SIG-M5 (cell line): Measurements from ENCODE around the gene SORCS1.

ENCODE experiments used
- DNase-seq: peaks from one replicate; lab custom pipeline; 2025; lab: John Stamatoyannopoulos, UW

Gene SORCS1

GRCh38 chr10:106655636-106656035 lies 508.9 kb downstream of the SORCS1 start:
- no peak for DNase-seq

GRCh38 chr10:106655165-106655564 lies 509.3 kb downstream of the SORCS1 start:
- no peak for DNase-seq

DNA sequence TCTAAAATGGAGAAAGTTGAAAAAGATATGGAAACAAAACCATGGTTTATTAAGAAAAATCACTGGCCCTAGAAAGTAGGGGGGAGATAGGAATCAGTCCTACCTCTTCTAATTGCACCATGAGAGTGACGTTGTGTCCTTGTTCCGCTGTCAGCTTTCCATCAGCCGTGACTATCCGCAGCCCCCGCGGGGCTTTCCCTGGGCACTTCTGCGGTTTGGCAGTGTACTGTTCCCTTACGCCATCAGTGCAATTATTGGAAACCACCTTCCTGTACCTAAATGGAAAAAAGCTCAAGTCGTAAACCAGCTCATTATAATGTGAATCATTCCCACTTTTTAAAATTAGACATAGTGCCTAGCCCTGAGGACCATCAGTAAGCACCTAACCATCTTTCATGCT lies 512.2 kb downstream of the SORCS1 start:
- no peak for DNase-seq

DNA sequence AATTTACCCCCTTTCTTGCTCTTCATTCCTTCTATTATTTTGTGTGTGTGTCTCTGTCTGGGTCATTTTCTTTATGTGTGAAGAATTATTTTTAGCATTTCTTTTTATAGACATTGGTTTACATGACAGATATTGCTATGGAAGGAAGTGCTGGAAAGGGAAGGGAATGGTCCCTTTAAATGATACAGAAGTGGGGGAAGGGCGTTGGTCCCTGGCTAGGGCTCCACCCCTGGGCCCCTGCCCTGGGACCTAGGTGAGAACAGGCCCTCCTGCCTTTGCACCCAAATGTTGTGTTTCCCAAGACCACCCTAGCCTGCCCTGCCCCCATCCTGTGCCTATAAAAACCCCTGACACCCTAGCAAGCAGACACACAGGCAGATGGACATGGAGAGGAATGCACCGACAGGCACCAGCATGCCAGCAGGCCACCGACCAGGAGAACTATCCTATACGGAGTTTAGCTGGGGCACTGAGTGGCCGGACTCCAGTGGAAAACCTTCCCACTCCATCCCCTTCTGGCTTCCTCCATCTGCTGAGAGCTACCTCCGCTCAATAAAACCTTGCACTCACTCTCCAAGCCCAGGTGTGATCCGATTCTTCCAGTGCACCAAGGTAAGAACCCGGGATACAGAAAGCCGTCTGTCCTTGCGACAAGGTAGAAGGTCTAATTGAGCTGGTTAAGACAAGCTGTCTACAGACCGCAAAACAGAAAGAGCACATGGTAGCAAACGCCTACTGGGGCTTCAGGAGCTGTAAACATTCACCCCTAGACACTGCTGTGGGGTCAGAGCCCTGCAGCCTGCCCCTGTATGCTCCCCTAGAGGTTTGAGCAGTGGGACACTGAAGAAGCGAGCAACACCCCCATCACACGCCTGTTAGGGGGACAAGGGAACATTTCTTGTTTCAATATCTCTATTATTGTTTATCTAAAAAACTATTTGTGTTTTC lies 515.7 kb downstream of the SORCS1 start:
- DNase-seq, result no peak

DNA sequence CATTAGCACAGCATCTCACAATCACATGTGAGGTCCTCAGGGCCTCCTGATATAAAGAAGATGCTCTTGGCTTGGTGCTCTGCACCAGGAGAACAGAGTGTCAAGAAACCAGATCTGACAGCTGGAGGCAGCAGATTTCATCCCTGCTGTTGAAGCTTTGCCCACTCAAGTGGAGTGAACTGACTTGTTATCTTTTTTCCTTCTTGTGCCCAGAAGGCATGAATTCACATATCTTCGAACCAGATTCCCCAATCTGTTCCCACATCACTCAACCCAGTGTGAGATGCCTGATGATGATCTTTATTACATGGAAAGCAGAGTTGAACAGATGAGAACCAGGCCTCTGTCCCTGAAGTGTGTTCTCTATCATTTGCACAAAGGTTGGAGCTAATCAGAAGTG lies 521.0 kb downstream of the SORCS1 start:
- DNase-seq, result no peak

GRCh38 chr10:106637873-106638272 lies 526.6 kb downstream of the SORCS1 start:
- no peak for DNase-seq

DNA sequence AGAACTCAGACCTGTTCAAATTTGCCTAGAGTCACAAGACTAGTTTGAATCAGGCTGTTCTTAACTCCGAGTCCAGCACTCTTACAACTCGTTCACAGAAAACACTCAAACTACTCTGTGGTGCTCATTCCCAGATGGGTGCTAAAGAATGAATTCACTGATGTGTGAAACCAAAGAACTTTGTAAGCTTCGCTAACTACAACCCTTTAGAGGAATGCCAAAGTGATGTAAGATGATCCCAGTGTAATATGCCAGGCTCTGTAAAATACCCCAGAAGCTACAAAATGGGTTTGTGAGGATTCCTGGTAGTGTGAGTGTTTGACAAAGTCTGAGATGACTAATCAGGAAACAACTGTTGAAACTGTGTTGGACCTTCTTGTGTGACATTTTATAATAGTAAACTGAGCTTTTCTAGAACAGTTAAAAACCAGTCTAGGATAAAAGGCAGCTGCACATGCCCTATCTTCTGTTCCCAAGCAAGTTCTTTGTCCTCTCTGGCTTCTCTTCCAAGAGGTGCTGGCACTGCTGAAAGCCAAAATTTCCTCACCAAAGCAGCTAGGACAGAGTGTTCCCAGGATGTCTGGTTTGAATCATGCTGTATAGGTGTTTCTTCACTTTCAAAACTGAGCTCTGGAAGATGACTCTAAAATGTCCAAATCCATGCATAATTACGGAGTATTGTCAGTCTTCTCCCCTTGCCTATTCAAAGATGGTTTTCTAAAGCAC lies 527.6 kb downstream of the SORCS1 start:
- no peak for DNase-seq

GRCh38 chr10:106635947-106636346 lies 528.6 kb downstream of the SORCS1 start:
- DNase-seq, result no peak

- no peak for DNase-seq
These were observed 533.3 kb downstream of the SORCS1 start for GRCh38 chr10:106631016-106631702.

DNA sequence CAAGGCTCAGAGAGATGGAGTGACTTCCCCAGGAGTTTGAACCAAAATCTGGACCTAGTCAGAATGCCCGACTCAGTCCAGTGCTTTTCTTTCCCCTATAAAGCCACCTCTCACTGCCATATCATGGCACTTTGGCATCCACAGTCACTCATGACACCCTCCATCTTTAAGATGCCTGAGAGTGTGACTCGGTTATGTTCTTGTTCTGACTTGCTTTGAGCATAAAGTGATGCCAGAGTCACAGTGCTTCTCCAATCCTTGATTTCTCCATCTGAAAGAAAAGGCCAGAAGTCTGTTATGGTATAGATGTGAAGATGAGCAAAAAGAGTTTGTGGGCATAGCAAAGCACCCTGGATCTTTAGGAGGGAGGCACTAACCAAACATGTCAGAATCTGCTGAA lies 538.1 kb downstream of the SORCS1 start:
- no peak for DNase-seq

DNA sequence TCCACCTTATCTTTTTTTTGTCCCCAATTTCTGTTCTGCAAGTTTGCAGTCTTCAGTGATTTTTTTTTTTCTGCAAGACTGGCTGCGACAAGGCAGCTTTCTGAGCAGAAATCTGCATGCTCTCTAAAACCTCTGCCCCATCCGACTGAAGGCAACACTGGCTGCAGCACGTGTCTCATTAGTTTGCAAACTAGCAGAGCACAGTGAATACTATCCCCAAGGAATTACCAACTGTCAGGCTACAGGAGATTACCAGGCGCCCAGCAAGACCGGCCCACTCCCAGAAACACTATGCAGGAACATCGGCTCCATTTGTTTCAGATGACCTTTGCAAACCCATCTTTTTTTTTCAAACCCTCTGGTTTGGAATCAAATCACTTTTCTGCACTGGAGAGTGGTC lies 538.8 kb downstream of the SORCS1 start:
- DNase-seq, result no peak

GRCh38 chr10:106619346-106619745 lies 545.2 kb downstream of the SORCS1 start:
- no peak for DNase-seq

- no peak for DNase-seq
These were observed 545.9 kb downstream of the SORCS1 start for GRCh38 chr10:106618646-106619045.

- no peak for DNase-seq
These were observed 549.4 kb downstream of the SORCS1 start for GRCh38 chr10:106615081-106615480.

DNA sequence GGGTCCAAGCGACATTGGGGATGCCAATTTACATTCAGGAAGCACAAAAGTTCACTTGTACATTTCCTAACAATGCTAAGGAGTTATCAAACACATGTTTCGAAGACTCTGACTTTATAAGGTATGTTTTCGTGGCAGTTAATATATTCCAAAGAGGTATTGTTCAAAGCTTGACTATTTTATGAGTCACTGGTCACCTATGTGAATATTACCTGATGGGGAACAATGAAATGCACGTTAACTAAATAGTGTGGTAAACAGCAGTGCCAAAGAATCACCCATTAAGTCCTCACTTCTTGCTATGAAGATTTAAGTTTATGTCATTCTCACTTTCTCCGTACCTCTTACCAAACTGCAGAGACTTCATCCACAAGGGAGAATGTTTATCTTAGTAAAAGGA lies 550.2 kb downstream of the SORCS1 start:
- no peak for DNase-seq

GRCh38 chr10:106612381-106612780 lies 552.1 kb downstream of the SORCS1 start:
- no peak for DNase-seq

DNA sequence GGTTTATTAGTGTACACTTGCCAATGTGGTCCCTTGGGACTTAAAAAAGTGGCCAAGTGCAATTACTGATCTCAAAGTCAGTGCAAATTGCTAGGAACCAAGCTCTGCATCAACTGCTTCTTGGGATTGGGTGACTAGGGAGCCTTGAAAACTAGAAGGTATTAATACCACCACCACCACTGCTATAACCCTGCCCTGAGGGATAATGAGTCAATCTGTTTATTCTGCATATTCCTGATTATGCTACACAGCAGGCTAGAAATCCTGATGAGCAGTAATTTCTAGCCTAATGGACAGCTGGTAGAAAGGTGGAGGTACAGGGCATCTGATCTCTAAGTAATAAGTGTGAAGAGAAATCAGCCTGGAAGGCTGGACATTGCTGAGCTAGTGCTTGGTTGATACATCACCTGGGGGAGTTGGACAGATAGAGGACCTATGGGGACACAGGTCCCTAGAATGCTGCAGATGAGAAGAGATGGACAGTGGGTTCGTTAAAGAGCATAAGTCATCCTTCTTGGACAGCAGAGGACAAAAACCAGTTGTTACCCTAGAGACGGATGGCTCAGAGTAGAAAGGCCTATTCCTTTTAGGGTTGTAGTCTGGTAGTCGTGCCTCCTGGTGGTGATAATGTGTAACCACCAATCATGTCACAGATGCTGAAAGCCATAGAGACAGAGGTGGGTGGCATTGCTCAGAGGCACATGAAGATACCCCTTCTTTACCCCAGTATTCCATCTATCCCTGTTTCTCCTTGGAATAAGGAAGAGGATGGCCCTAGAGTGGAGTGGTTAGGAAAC lies 554.8 kb downstream of the SORCS1 start:
- no peak for DNase-seq

DNA sequence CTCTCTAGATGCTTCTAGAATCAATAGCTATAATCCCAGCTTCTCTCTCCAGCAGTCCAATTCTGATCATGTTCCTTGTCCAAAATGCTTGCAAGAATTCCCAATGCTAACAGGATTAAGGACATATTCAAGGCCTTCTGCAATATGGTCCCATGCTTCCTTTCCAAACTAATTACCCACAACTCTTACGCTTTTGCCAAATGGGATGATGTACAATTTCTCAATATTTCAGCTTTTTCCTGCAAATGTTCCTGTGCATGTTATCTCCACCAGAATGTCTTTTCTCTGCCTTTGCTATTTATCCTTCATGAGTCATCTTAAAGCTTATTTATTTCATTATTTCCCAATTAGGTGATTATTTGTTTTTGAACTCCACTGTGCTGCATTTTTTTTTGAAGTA lies 556.4 kb downstream of the SORCS1 start:
- DNase-seq, result no peak

DNA sequence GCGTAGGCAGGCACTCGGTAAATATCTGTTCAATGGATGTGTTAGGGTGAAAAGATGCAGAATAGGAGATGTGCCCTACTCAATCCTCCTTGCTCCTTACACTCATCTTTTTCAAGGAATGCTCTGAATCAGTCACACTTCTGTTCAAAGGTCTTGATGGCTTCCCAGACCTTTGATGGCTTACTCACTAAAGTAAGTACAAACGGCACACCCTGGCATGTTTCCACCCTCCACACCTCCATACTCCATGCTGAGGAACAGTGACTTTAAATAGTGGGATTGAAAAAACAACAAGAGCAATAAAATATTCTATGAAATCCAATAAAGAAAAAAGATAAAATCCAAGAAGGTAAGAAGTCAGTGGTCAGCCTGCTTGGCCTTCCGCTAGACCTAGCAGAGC lies 569.2 kb downstream of the SORCS1 start:
- DNase-seq, result no peak

GRCh38 chr10:106593876-106594275 lies 570.6 kb downstream of the SORCS1 start:
- no peak for DNase-seq

- DNase-seq, result no peak
These were observed 572.1 kb downstream of the SORCS1 start for GRCh38 chr10:106592396-106592795.

GRCh38 chr10:106582291-106582690 lies 582.2 kb downstream of the SORCS1 start:
- no peak for DNase-seq
